Left renal pelvis (tissue), 4 donors: ENCODE results near the gene PTGES3L. TPM values are rescaled to one million over a fixed set of nuclear protein-coding genes. Genes with fewer than 3 reads are reported as not detected.
"Not testable (repeated sequence)": the region's sequence is repeated elsewhere in the genome, so short reads cannot be mapped to it uniquely, and the experiment has no call there.

Source experiments
- DNase-seq, 4 donors: peaks; one replicate each; pipeline ENCODE4 v3.0.0-alpha.2; 2013; ENCODE audit warnings: low read depth in 4 of 4, low spot score in 3 of 4
- polyA plus RNA-seq, 4 donors: library from polyadenylated mRNA; unstranded; fragments of 120-200 nt; gene quantifications; one replicate each; pipeline ENCODE4 v1.2.1, GENCODE V29; 2013; ENCODE audit not compliant: insufficient read length in 4 of 4

PTGES3L gene
- polyA plus RNA-seq, 4 donors, result 1.00 to 3.0 (median 1.9) TPM

GRCh38 chr17:42923472-42923871 lies 56.4 kb downstream of the PTGES3L start:
- not testable (repeated sequence) for DNase-seq

GRCh38 chr17:42922294-42922693 lies 57.6 kb downstream of the PTGES3L start:
- DNase-seq, result no peak

- no peak for DNase-seq
These were observed 59.0 kb downstream of the PTGES3L start for GRCh38 chr17:42920922-42921321.

DNA sequence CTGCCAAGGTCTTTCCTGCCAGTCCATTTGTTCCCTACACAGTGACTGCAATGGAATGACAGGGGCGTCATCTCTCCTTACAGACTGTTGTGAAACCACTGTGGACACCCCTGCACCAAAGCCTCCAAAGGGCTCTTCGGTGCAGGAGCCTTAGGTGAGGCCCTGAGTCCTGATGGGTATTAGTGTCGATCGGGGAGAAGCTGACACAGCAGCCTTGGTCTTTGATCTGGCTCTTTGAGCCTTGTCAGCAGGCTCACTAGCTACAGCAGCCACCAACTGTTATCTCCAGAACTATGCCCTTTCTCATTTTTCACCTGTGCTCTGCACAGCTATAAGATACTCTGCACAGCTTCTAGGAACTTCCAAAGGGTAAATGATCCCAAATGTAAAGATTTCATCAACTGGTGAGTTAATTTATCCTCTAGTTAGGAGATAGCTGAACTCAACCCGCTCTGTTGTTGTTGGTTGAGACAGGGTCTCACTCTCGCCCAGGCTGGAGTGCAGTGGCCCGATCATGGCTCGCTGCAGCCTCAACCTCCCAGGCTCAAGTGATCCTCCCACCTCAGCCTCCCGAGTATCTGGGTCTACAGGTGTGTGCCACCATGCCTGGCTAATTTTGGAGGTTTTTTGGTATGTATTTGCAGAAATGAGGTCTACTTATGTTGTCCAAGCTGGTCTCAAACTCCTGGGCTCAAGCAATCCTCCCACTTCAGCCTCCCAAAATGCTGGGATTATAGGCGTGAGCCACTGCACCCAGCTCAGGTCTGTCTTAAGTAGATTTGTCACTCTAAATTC lies 59.6 kb downstream of the PTGES3L start:
- DNase-seq, result no peak

DNA sequence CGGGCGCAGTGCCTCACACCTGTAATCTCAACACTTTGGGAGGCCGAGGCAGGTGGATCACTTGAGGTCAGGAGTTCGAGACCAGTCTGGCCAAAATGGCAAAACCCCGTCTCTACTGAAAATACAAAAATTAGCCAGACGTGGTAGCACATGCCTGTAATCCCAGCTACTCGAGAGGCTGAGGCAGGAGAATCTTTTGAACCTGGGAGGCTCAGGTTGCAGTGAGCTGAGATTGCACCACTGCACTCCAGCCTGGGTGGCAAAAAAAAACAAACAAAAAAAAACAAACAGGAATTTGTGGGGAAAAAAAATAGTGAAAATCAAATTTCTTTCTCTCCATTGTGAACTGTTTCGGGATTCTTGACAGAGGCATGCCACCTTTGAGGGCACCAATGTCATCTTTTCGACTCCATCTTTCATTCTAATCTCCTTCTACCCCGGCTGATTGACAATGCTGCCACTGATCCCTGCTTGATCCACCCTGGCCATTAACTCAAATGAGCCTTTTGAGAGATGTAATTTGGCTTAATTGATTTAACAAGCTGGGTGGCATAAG lies 60.3 kb downstream of the PTGES3L start:
- not testable (repeated sequence) for DNase-seq

- no peak for DNase-seq
These were observed 60.9 kb downstream of the PTGES3L start for GRCh38 chr17:42918902-42919521.

Other genes starting within 250 kb of the PTGES3L start
- gene EZH1, start 235.0 kb downstream of the PTGES3L start, polyA plus RNA-seq, result 10 to 100 TPM; 30.8 to 64.0 (median 45.3) TPM
- 100 to 1,000 TPM in 2 of 4 donors, 10 to 100 TPM in 2; 92.1 to 140 (median 100) TPM for gene RAMP2, start 218.9 kb downstream of the PTGES3L start, polyA plus RNA-seq
- gene VPS25, start 206.6 kb downstream of the PTGES3L start, polyA plus RNA-seq, result 10 to 100 TPM; 56.7 to 93.6 (median 83.4) TPM
- gene WNK4, start 199.5 kb downstream of the PTGES3L start, polyA plus RNA-seq, result 10 to 100 TPM in 3 of 4 donors, 1 to 10 TPM in 1; 3.5 to 14.8 (median 12.5) TPM
- 100 to 1,000 TPM in 3 of 4 donors, 10 to 100 TPM in 1; 59.1 to 167 (median 159) TPM for gene COA3, start 181.4 kb downstream of the PTGES3L start, polyA plus RNA-seq
- gene CNTD1, start 181.2 kb downstream of the PTGES3L start, polyA plus RNA-seq, result 1 to 10 TPM; 1.4 to 3.6 (median 2.3) TPM
- 10 to 100 TPM; 51.1 to 84.0 (median 68.3) TPM for gene BECN1, start 155.8 kb downstream of the PTGES3L start, polyA plus RNA-seq
- 100 to 1,000 TPM in 2 of 4 donors, 10 to 100 TPM in 2; 72.1 to 114 (median 103) TPM for gene PSME3, start 146.7 kb downstream of the PTGES3L start, polyA plus RNA-seq
- 1 to 10 TPM in 3 of 4 donors, under 1 TPM in 1; 0.79 to 1.9 (median 1.5) TPM for gene AOC2, start 135.5 kb downstream of the PTGES3L start, polyA plus RNA-seq
- 10 to 100 TPM in 1 of 4 donors, 1 to 10 TPM in 3; 4.4 to 13.8 (median 6.6) TPM for gene AOC3, start 128.9 kb downstream of the PTGES3L start, polyA plus RNA-seq
- gene G6PC1, start 79.3 kb downstream of the PTGES3L start, polyA plus RNA-seq, result 1 to 10 TPM in 3 of 4 donors, under 1 TPM in 1; 0.52 to 6.1 (median 4.0) TPM
- 10 to 100 TPM; 47.7 to 85.9 (median 54.9) TPM for gene AARSD1, start 15.6 kb downstream of the PTGES3L start, polyA plus RNA-seq
- gene RUNDC1, start 485 bp upstream of the PTGES3L start, polyA plus RNA-seq, result 10 to 100 TPM in 3 of 4 donors, 1 to 10 TPM in 1; 8.3 to 17.6 (median 15.9) TPM
- 1,000 to 10,000 TPM; 1,424 to 1,561 (median 1,476) TPM for gene RPL27, start 18.3 kb upstream of the PTGES3L start, polyA plus RNA-seq
- gene IFI35, start 26.7 kb upstream of the PTGES3L start, polyA plus RNA-seq, result 10 to 100 TPM in 3 of 4 donors, 1 to 10 TPM in 1; 9.1 to 12.9 (median 11.1) TPM
- gene VAT1, start 42.3 kb upstream of the PTGES3L start, polyA plus RNA-seq, result 100 to 1,000 TPM; 107 to 136 (median 121) TPM
- gene RND2, start 45.2 kb upstream of the PTGES3L start, polyA plus RNA-seq, result 1 to 10 TPM; 2.2 to 3.7 (median 3.2) TPM
- gene BRCA1, start 145.3 kb upstream of the PTGES3L start, polyA plus RNA-seq, result 10 to 100 TPM; 11.0 to 17.2 (median 15.4) TPM
- gene NBR1, start 191.1 kb upstream of the PTGES3L start, polyA plus RNA-seq, result 100 to 1,000 TPM; 111 to 160 (median 120) TPM
- 10 to 100 TPM in 2 of 4 donors, 1 to 10 TPM in 2; 8.9 to 20.4 (median 13.9) TPM for gene TMEM106A, start 231.8 kb upstream of the PTGES3L start, polyA plus RNA-seq
- gene CCDC200, start 248.5 kb upstream of the PTGES3L start, polyA plus RNA-seq, result 10 to 100 TPM in 2 of 4 donors, 1 to 10 TPM in 2; 4.9 to 22.7 (median 11.0) TPM